ENCODE data around the gene MRPS18C. TPM values are rescaled to one million over a fixed set of nuclear protein-coding genes. Genes with fewer than 3 reads are reported as not detected.
A peak's percentile ranks its signal among the peaks of the same experiment; 100 is the strongest.

The MRPS18C gene
- total RNA-seq, 1 experiment from 2014 or later, result 37.8 TPM

GRCh38 chr4:83456184-83456501 lies 285 bp downstream of the MRPS18C start:
- BruUV-seq (replicated peaks), result TSS peak; percentile 74
- H3K36me3 ChIP-seq (ENCODE audit: low read depth), result no peaks in the 10 kb centered on the region
- CTCF ChIA-PET, result no interaction called here
- H3K27me3 ChIP-seq (ENCODE audit: insufficient read depth, low read depth), result no peaks in the 10 kb centered on the region
- no peaks in the 10 kb centered on the region for H3F3A ChIP-seq (ENCODE audit: insufficient read depth, low read depth)
- H3K4me3 ChIP-seq, result peak overlapping the region; percentile 91
- POLR2A ChIA-PET (ENCODE audit: unreplicated experiment), result no interaction called here
- H3K27ac ChIP-seq, result peak overlapping the region; percentile 76
- TF ChIP-seq CTCF (conservative IDR thresholded peaks at IDR 0.05) (no peak), EZH2 (IDR thresholded peaks at IDR 0.05; ENCODE audit: low read depth) (no peak)
- peak overlapping the region; percentile 98 for H2AFZ ChIP-seq
- no peak for DNase-seq
- H3K9me2 ChIP-seq (ENCODE audit: insufficient read depth), result no peaks in the 10 kb centered on the region
- peaks cover 14% of the 10 kb centered on the region for H3K4me1 ChIP-seq (replicated peaks; ENCODE audit: insufficient read depth)
- H4K20me1 ChIP-seq (ENCODE audit: insufficient read depth), result no peaks in the 10 kb centered on the region
- H3K9me3 ChIP-seq (ENCODE audit: insufficient read depth, low read depth), result no peaks in the 10 kb centered on the region
- intact Hi-C loops (cut with micrococcal nuclease; ENCODE audit: unreplicated experiment), result loop anchor here (10.0 kb wide), 1 partner anchor 421 kb away; the partner anchor contains the start of gene COPS4
- H3K4me2 ChIP-seq, result peak overlapping the region; percentile 93
- H3K79me2 ChIP-seq (ENCODE audit: low read depth), result peaks cover 46% of the 10 kb centered on the region

- Histone ChIP-seq H3K27ac (no peak overlapping the region), H3K4me1 (replicated peaks; ENCODE audit: insufficient read depth) (no peaks in the 10 kb centered on the region), H3K27me3 (ENCODE audit: insufficient read depth, low read depth) (no peaks in the 10 kb centered on the region), H3K4me2 (no peak overlapping the region), H3K79me2 (ENCODE audit: low read depth) (no peaks in the 10 kb centered on the region), H3K4me3 (no peak overlapping the region), H3F3A (ENCODE audit: insufficient read depth, low read depth) (no peaks in the 10 kb centered on the region), H4K20me1 (ENCODE audit: insufficient read depth) (no peaks in the 10 kb centered on the region), H3K9me3 (ENCODE audit: insufficient read depth, low read depth) (no peaks in the 10 kb centered on the region), H3K9me2 (ENCODE audit: insufficient read depth) (no peaks in the 10 kb centered on the region), H2AFZ (no peak overlapping the region), H3K36me3 (ENCODE audit: low read depth) (no peaks in the 10 kb centered on the region)
- intact Hi-C loops (cut with micrococcal nuclease; ENCODE audit: unreplicated experiment), result no loop called here
- CTCF ChIA-PET, result no interaction called here
- POLR2A ChIA-PET (ENCODE audit: unreplicated experiment), result interaction anchor here (0.6 kb wide), 1 partner anchor 12 kb away, joined by 5 read pairs; no protein-coding TSS in a partner anchor
- DNase-seq, result no peak
- no TSS peak for BruUV-seq (replicated peaks)
- TF ChIP-seq CTCF (conservative IDR thresholded peaks at IDR 0.05), result no peak
Measured at GRCh38 chr4:83473423-83473822, 17.6 kb downstream of the MRPS18C start.

- Histone ChIP-seq H3K4me2 (no peak overlapping the region), H3K79me2 (ENCODE audit: low read depth) (no peaks in the 10 kb centered on the region), H3K27me3 (ENCODE audit: insufficient read depth, low read depth) (no peaks in the 10 kb centered on the region), H3K4me3 (no peak overlapping the region), H2AFZ (no peak overlapping the region), H3K36me3 (ENCODE audit: low read depth) (no peaks in the 10 kb centered on the region), H3K27ac (no peak overlapping the region), H3K9me3 (ENCODE audit: insufficient read depth, low read depth) (no peaks in the 10 kb centered on the region), H3K4me1 (replicated peaks; ENCODE audit: insufficient read depth) (no peaks in the 10 kb centered on the region), H3K9me2 (ENCODE audit: insufficient read depth) (no peaks in the 10 kb centered on the region), H4K20me1 (ENCODE audit: insufficient read depth) (no peaks in the 10 kb centered on the region), H3F3A (ENCODE audit: insufficient read depth, low read depth) (no peaks in the 10 kb centered on the region)
- POLR2A ChIA-PET (ENCODE audit: unreplicated experiment), result no interaction called here
- CTCF ChIA-PET, result no interaction called here
- DNase-seq, result no peak
- intact Hi-C loops (cut with micrococcal nuclease; ENCODE audit: unreplicated experiment), result no loop called here
- BruUV-seq (replicated peaks), result no TSS peak
- no peak for TF ChIP-seq EZH2 (IDR thresholded peaks at IDR 0.05; ENCODE audit: low read depth)
- no peak for TF ChIP-seq CTCF (conservative IDR thresholded peaks at IDR 0.05)
Measured at GRCh38 chr4:83473966-83474365, 18.1 kb downstream of the MRPS18C start.

All from PC-9 (cell line).